Measurements from ENCODE around the gene HOXC10. TPM values are rescaled to one million over a fixed set of nuclear protein-coding genes. Genes with fewer than 3 reads are reported as not detected.

The HOXC10 gene
- total and polyA plus RNA-seq, 2 of the 8 experiments (the other 6 are each of a cell fraction or from before 2014, with no cell fraction given): not detected

DNA sequence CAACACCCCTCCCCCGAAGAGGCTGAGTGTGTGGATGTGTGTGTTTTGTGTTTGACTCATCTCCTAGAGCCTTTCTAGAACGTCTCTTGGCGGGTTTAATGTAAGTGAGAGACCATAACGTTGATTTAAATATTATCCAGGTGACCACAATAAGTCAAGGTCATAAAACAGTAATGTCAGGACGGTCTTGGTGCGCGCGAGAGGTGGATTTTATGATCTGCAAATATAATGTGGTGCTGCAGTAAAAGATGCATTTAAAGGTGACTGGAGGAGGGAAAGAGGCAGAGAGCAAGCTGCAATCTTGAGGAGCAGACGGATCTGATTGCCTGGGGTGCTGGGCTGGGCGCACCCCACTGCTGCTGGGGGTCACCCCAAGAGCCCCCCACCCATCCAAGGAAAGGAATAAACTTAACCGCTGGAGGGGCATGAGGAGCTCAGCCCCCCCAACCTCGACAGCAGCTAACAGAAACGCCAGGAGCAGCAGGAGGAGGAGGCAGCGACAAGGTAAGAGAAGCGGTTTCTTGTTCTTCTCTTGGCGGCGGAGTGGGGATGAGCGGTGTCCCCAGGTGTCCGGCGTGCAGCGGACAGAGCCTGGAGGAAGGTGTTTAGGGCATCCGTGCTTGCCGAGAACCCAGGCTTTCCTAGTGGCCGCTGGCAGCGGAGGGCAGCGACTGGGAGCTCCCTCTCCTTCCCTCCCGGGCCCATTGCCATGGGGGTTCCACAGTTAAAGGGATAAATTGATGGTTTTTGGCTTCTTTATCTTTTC lies 5.5 kb downstream of the HOXC10 start:
- Histone ChIP-seq H4K20me1 (replicated peaks in 1 of 2; ENCODE audit: control insufficient read depth in 1 of 2, insufficient read depth in 2 of 2, low read length in 2 of 2) (peaks cover 19 to 41% of the 10 kb centered on the region in 2 experiments), H3K4me2 (ENCODE audit: insufficient read depth in 1 of 2, low read depth in 2 of 2, low read length in 2 of 2) (no peak overlapping the region), H3K4me3 (ENCODE audit: extremely low read depth in 1 of 4, insufficient read depth in 2 of 4, low read depth in 3 of 4, low read length in 4 of 4) (no peak overlapping the region), H3K23me2 (ENCODE audit: low read depth, low read length) (no peaks in the 10 kb centered on the region; the same call in 1 of the 2 replicates), H3K14ac (ENCODE audit: insufficient read length) (no peak overlapping the region), H3K79me1 (ENCODE audit: low read depth, low read length) (no peaks in the 10 kb centered on the region), H4K5ac (ENCODE audit: insufficient read length, low read depth, low read length) (no peak overlapping the region), H3K9ac (replicated peaks in 1 of 4; ENCODE audit: extremely low read depth in 1 of 4, low read depth in 3 of 4, low read length in 3 of 4) (no peak overlapping the region), H3K36me3 (ENCODE audit: control insufficient read depth in 2 of 4, insufficient read depth in 4 of 4, low read length in 3 of 4) (peaks cover 0 to 15% (median 0%) of the 10 kb centered on the region in 4 experiments; a peak in 1 of 8 replicates), H2BK120ac (replicated peaks; ENCODE audit: low read depth, low read length) (no peak overlapping the region), H3K27me3 (replicated peaks in 1 of 4; ENCODE audit: control insufficient read depth in 3 of 4, extremely low read depth in 1 of 4, insufficient read depth in 3 of 4, low read length in 3 of 4) (peaks cover 98 to 100% (median 100%) of the 10 kb centered on the region in 4 experiments), H2BK5ac (ENCODE audit: low read depth, low read length) (no peak overlapping the region), H3K27ac (ENCODE audit: low read depth, low read length) (no peak overlapping the region), H2AK5ac (ENCODE audit: low read depth, low read length) (no peak overlapping the region), H3K56ac (replicated peaks; ENCODE audit: insufficient read length, low read depth, low read length) (no peak overlapping the region), H2BK12ac (ENCODE audit: low read depth, low read length) (peak overlapping the region; percentile 84; the same call in 1 of the 2 replicates), H4K91ac (replicated peaks; ENCODE audit: insufficient read length, low read length) (no peak overlapping the region), H3K9me3 (ENCODE audit: insufficient read depth in 2 of 2, low read depth in 1 of 2, low read length in 1 of 2) (peaks cover 0 to 9% of the 10 kb centered on the region in 2 experiments; a peak in 1 of 4 replicates), H2AFZ (ENCODE audit: low read length) (no peak overlapping the region), H4K8ac (ENCODE audit: extremely low read depth, insufficient read depth, low read length) (no peak overlapping the region), H3K4ac (replicated peaks; ENCODE audit: insufficient read length, low read depth, low read length) (no peak overlapping the region), H2BK20ac (ENCODE audit: low read length) (no peak overlapping the region), H3K4me1 (replicated peaks in 1 of 4; ENCODE audit: control insufficient read depth in 3 of 4, insufficient read depth in 4 of 4, low read length in 3 of 4) (peaks cover 0 to 13% (median 4%) of the 10 kb centered on the region in 4 experiments; a peak in 5 of 7 replicates), H3K79me2 (ENCODE audit: control insufficient read depth in 1 of 2, insufficient read depth in 2 of 2, low read length in 2 of 2) (no peaks in the 10 kb centered on the region), H3K23ac (ENCODE audit: insufficient read length) (no peak overlapping the region), H3K18ac (ENCODE audit: extremely low read depth, low read length) (no peak overlapping the region), H2BK15ac (ENCODE audit: low read length) (no peak overlapping the region; the same call in 1 of the 2 replicates)
- no peak for FAIRE-seq
- WGBS, 2 experiments (ENCODE audit: extremely low coverage in 1 of 2, insufficient coverage in 1 of 2, insufficient read length in 1 of 2, insufficient replicate concordance in 2 of 2, low coverage in 1 of 2, low lambda C conversion rate in 2 of 2, missing lambda C conversion rate in 1 of 2): 21% methylated on average over 23 of the region's 27 CpGs; no CpG with 5 or more reads in 1 of the 2 experiments
- TF ChIP-seq CBX8 (IDR thresholded peaks at IDR 0.05; ENCODE audit: borderline replicate concordance, low read depth, low read length): 0 out of 2 replicates have a peak, but pooled peaks have one; percentile 49
- peak; percentile 94 for TF ChIP-seq EZH2 (IDR thresholded peaks at IDR 0.05; ENCODE audit: low read depth, low read length, severe bottlenecking)
- TF ChIP-seq BACH1 (IDR thresholded peaks at IDR 0.05; ENCODE audit: low read length): no peak
- peak; percentile 92 for TF ChIP-seq SUZ12 (IDR thresholded peaks at IDR 0.05; ENCODE audit: low read length)
- peak; percentile 4 for TF ChIP-seq CTBP2 (IDR thresholded peaks at IDR 0.05; ENCODE audit: borderline replicate concordance, insufficient read depth, insufficient read length, low read length)
- TF ChIP-seq RXRA (IDR thresholded peaks at IDR 0.05; ENCODE audit: insufficient read depth, low read depth, low read length): no peak
- TF ChIP-seq ZNF274 (IDR thresholded peaks at IDR 0.05; ENCODE audit: borderline replicate concordance, extremely low read depth, low read length): no peak
- ChIA-PET POLR2A (ENCODE audit: partially characterized antibody) (interaction anchor here (0.6 to 1.4 kb wide), 7 partner anchors 10 to 312 kb away, joined by 3 to 8 read pairs (median 4); partner anchors contain the start of genes HOXC8 and HOXC9), CTCF (ENCODE audit: partially characterized antibody) (interaction anchor here (0.5 to 4.3 kb wide), 25 partner anchors 9 to 826 kb away, joined by 3 to 30 read pairs (median 5); partner anchors contain the start of genes HOXC11, HOXC5 and HOXC9)
- DNase-seq (ENCODE audit: low read depth in 1 of 2, low spot score in 2 of 2): no peak
